Myocyte (in vitro differentiated cells): ENCODE results near the gene GUCY1A2. TPM values are rescaled to one million over a fixed set of nuclear protein-coding genes. Genes with fewer than 3 reads are reported as not detected.

ENCODE experiments used
- DNase-seq: peaks from one replicate; pipeline ENCODE4 v3.0.0-alpha.2; 2012; ENCODE audit warnings: low read depth
- total RNA-seq: library from RNA; depleted of rRNA; stranded (reverse); fragments of >200 nt; gene quantifications from 2 replicates; pipeline ENCODE4 v1.2.3, GENCODE V29; 2014

GUCY1A2 gene
- total RNA-seq, 1 donor from 2014 or later = 0.29 TPM

GRCh38 chr11:106999196-106999595 lies 19.1 kb downstream of the GUCY1A2 start:
- no peak for DNase-seq

GRCh38 chr11:106998916-106999188 lies 19.4 kb downstream of the GUCY1A2 start:
- no peak for DNase-seq

GRCh38 chr11:106998116-106998915 lies 20.0 kb downstream of the GUCY1A2 start:
- DNase-seq = no peak

- no peak for DNase-seq
These were observed 21.0 kb downstream of the GUCY1A2 start for GRCh38 chr11:106997227-106997626.

GRCh38 chr11:106996691-106997090 lies 21.6 kb downstream of the GUCY1A2 start:
- DNase-seq = no peak

GRCh38 chr11:106990331-106990730 lies 27.9 kb downstream of the GUCY1A2 start:
- no peak for DNase-seq

GRCh38 chr11:106989078-106989455 lies 29.2 kb downstream of the GUCY1A2 start:
- DNase-seq = no peak

GRCh38 chr11:106988151-106989077 lies 29.9 kb downstream of the GUCY1A2 start:
- DNase-seq = no peak

GRCh38 chr11:106986673-106987072 lies 31.6 kb downstream of the GUCY1A2 start:
- no peak for DNase-seq

- DNase-seq = no peak
These were observed 32.0 kb downstream of the GUCY1A2 start for GRCh38 chr11:106986261-106986660.

- DNase-seq = no peak
These were observed 34.3 kb downstream of the GUCY1A2 start for GRCh38 chr11:106983991-106984390.

GRCh38 chr11:106983261-106983660 lies 35.0 kb downstream of the GUCY1A2 start:
- no peak for DNase-seq

- no peak for DNase-seq
These were observed 43.4 kb downstream of the GUCY1A2 start for GRCh38 chr11:106974831-106975230.

- no peak for DNase-seq
These were observed 46.4 kb downstream of the GUCY1A2 start for GRCh38 chr11:106971864-106972263.

GRCh38 chr11:106969644-106970355 lies 48.5 kb downstream of the GUCY1A2 start:
- no peak for DNase-seq

- no peak for DNase-seq
These were observed 55.3 kb downstream of the GUCY1A2 start for GRCh38 chr11:106962995-106963394.

- peak; percentile 3 for DNase-seq
These were observed 56.8 kb downstream of the GUCY1A2 start for GRCh38 chr11:106961518-106961917.

GRCh38 chr11:106961048-106961447 lies 57.2 kb downstream of the GUCY1A2 start:
- DNase-seq = no peak

GRCh38 chr11:106959800-106960199 lies 58.5 kb downstream of the GUCY1A2 start:
- DNase-seq = no peak

- DNase-seq = no peak
These were observed 58.9 kb downstream of the GUCY1A2 start for GRCh38 chr11:106959386-106959785.

- no peak for DNase-seq
These were observed 59.6 kb downstream of the GUCY1A2 start for GRCh38 chr11:106958517-106959248.
